EH (cell line): ENCODE results near the gene ELF5.
A peak's percentile ranks its signal among the peaks of the same experiment; 100 is the strongest.

Experiments used
- DNase-seq: peaks from one replicate; pipeline ENCODE4 v3.0.0-alpha.2; 2015; ENCODE audit warnings: low read depth

The ELF5 gene

GRCh38 chr11:34522188-34522587 is 8.6 kb upstream of the ELF5 start:
- DNase-seq: no peak

- no peak for DNase-seq
These were observed 7.7 kb upstream of the ELF5 start for GRCh38 chr11:34521265-34521664.

- DNase-seq: no peak
These were observed 6.1 kb upstream of the ELF5 start for GRCh38 chr11:34519595-34520235.

GRCh38 chr11:34516247-34517040 is 2.9 kb upstream of the ELF5 start:
- DNase-seq: no peak

GRCh38 chr11:34514597-34514996 is 1.0 kb upstream of the ELF5 start:
- no peak for DNase-seq

- peak; percentile 52 for DNase-seq
These were observed 533 bp downstream of the ELF5 start for GRCh38 chr11:34512840-34513681.

- no peak for DNase-seq
These were observed 2.9 kb downstream of the ELF5 start for GRCh38 chr11:34510673-34511072.

GRCh38 chr11:34510218-34510617 is 3.4 kb downstream of the ELF5 start:
- no peak for DNase-seq

- DNase-seq: no peak
These were observed 4.2 kb downstream of the ELF5 start for GRCh38 chr11:34509336-34509876.

GRCh38 chr11:34508524-34508923 is 5.1 kb downstream of the ELF5 start:
- no peak for DNase-seq

GRCh38 chr11:34507610-34508009 is 6.0 kb downstream of the ELF5 start:
- DNase-seq: no peak

- DNase-seq: no peak
These were observed 6.4 kb downstream of the ELF5 start for GRCh38 chr11:34507156-34507555.

GRCh38 chr11:34505874-34506273 is 7.7 kb downstream of the ELF5 start:
- DNase-seq: no peak

- DNase-seq: no peak
These were observed 10.6 kb downstream of the ELF5 start for GRCh38 chr11:34502949-34503348.

- no peak for DNase-seq
These were observed 11.6 kb downstream of the ELF5 start for GRCh38 chr11:34501949-34502348.

GRCh38 chr11:34501500-34501899 is 12.1 kb downstream of the ELF5 start:
- peak; percentile 73 for DNase-seq

- DNase-seq: no peak
These were observed 13.7 kb downstream of the ELF5 start for GRCh38 chr11:34499719-34500500.

GRCh38 chr11:34495724-34496377 is 17.7 kb downstream of the ELF5 start:
- DNase-seq: no peak

GRCh38 chr11:34495239-34495723 is 18.3 kb downstream of the ELF5 start:
- DNase-seq: no peak

- no peak for DNase-seq
These were observed 19.5 kb downstream of the ELF5 start for GRCh38 chr11:34493926-34494595.
